Fibroblast of the aortic adventitia (primary cell): Measurements from ENCODE around the gene ANKRD11. TPM values are rescaled to one million over a fixed set of nuclear protein-coding genes. Genes with fewer than 3 reads are reported as not detected.

ENCODE experiments used
- DNase-seq: peaks from one replicate; pipeline ENCODE4 v3.0.0-alpha.2; 2010; ENCODE audit warnings: low read depth
- H3K4me3 ChIP-seq: 2 replicates; pipeline ENCODE4 v1.5.1; 2011; ENCODE audit warnings: low read depth, mild to moderate bottlenecking, control low read depth, low read length, moderate library complexity
- CTCF ChIP-seq: IDR thresholded peaks from 2 replicates; pipeline ENCODE4 v1.5.1; 2011; ENCODE audit warnings: mild to moderate bottlenecking, low read length, control low read depth, inconsistent platforms; ENCODE audit not compliant: insufficient read depth
- total RNA-seq: library from RNA; depleted of rRNA; stranded (reverse); fragments of >200 nt; gene quantifications from 2 replicates; pipeline ENCODE4 v1.2.3, GENCODE V29; 2012; ENCODE audit warnings: low replicate concordance

The ANKRD11 gene
- total RNA-seq, 1 donor = 78.9 TPM

GRCh38 chr16:89499767-89500166 lies 9.4 kb upstream of the ANKRD11 start:
- no peak for TF ChIP-seq CTCF

DNA sequence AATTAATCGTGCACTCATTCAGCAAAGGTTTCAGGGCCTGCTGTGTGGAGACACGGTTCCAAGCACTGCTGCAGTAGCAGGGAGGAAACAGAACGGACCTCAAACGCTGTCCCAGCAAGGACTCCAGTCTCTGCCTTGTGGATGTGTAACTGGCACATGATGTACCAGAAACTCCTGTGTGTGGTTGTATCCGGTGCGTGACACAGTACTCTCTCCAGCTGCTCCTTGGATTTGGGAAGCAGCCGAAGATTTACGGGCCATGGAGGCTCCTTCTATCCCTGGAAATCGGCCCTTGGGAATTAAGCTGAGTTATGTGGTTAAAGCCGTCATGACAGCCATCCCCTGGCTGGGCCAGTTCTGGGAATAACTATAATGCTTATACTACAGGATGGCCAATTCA lies 8.5 kb upstream of the ANKRD11 start:
- no peak overlapping the region for H3K4me3 ChIP-seq
- no peak for DNase-seq
- TF ChIP-seq CTCF = no peak

More at GRCh38 chr16:89499767-89500166, 9.4 kb upstream of the ANKRD11 start:
- H3K4me3 ChIP-seq = no peak overlapping the region
- no peak for DNase-seq

GRCh38 chr16:89495121-89495520 lies 4.8 kb upstream of the ANKRD11 start:
- no peak overlapping the region for H3K4me3 ChIP-seq
- DNase-seq = peak; percentile 65
- no peak for TF ChIP-seq CTCF

- no peak for DNase-seq
- no peak overlapping the region for H3K4me3 ChIP-seq
- no peak for TF ChIP-seq CTCF
These were observed 3.4 kb upstream of the ANKRD11 start for GRCh38 chr16:89493776-89494175.

- DNase-seq = no peak
- no peak for TF ChIP-seq CTCF
- peak overlapping the region; percentile 91 for H3K4me3 ChIP-seq
These were observed 1.8 kb upstream of the ANKRD11 start for GRCh38 chr16:89491974-89492687.

DNA sequence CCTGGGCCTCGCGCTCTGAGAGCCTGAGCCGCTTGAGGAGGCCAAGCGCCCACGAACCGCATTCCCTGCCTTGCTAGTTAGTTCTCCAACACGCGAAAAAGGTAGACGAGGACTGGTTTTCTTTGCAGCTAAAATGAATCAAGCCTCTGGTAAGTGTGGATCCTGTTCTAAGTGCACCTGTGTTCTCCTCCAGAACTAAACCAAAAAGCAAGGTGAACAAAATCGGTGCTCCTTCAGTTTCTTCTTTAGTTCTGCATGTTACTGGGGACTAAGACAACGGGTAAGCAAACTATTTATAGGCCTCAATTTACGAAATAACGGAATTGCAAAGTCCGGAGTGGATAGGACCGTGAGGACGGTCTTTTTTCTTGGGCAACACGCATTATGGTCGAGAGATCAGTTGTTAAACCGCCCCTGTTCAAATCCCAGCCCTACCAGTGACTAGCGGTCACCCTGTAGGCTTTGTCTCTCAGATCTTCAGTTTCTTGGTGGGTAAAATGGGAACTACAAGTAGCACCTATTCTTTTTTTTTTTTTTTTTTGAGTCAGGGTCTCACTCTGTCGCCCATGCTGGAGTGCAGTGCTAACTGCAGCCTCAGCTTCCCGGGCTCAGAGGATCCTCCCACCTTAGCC lies 993 bp upstream of the ANKRD11 start:
- H3K4me3 ChIP-seq = peak overlapping the region; percentile 91
- DNase-seq = peak; percentile 34
- peak; percentile 34 for TF ChIP-seq CTCF
